Breast epithelium (tissue), 4 donors: ENCODE results near the gene INPP5K. TPM values are rescaled to one million over a fixed set of nuclear protein-coding genes. Genes with fewer than 3 reads are reported as not detected.

Experiments used
- DNase-seq, 2 donors: peaks; one replicate each; pipeline ENCODE4 v3.0.0-alpha.2; 2019; ENCODE audit warnings: low spot score in 2 of 2
- H3K27ac ChIP-seq, 2 donors: fragments of 200-600 bp; sonication (generic) in 1 of 2; one replicate each; pipeline ENCODE4 v1.5.1; 2016 to 2019; ENCODE audit warnings: mild to moderate bottlenecking in 1 of 2
- H3K27me3 ChIP-seq, 2 donors: fragments of 200-600 bp; sonication (generic) in 1 of 2; one replicate each; pipeline versions ENCODE4 v1.5.1 to v1.6.0; 2017 to 2019; ENCODE audit warnings: control low read depth in 1 of 2, mild to moderate bottlenecking in 1 of 2
- H3K36me3 ChIP-seq: fragments of 200-600 bp; one replicate; pipeline ENCODE4 v1.5.1; 2019
- H3K4me1 ChIP-seq, 2 donors: fragments of 200-600 bp; sonication (generic); one replicate each; pipeline ENCODE4 v1.5.1; 2016 to 2019; ENCODE audit warnings: control low read depth in 1 of 2
- H3K4me3 ChIP-seq, 3 donors: fragments of 200-600 bp; sonication (generic); 1 replicate in 2 of 3; 2 replicates in 1 of 3; pipeline ENCODE4 v1.5.1; 2016 to 2019; ENCODE audit warnings: mild to moderate bottlenecking in 3 of 3, moderate library complexity in 2 of 3
- H3K9me3 ChIP-seq, 2 donors: fragments of 200-600 bp; sonication (generic) in 1 of 2; one replicate each; pipeline ENCODE4 v1.5.1; 2016 to 2019; ENCODE audit warnings: control low read depth in 1 of 2
- CTCF ChIP-seq, 3 donors: fragments of 450-650 bp; IDR thresholded peaks; one replicate each; pipeline ENCODE4 v1.5.1; 2016 to 2017; ENCODE audit warnings: antibody characterized with exemption in 3 of 3, mild to moderate bottlenecking in 3 of 3, moderate library complexity in 3 of 3
- POLR2A ChIP-seq: fragments of 450-650 bp; IDR thresholded peaks from one replicate; pipeline ENCODE4 v1.6.1; 2016; ENCODE audit warnings: antibody characterized with exemption, mild to moderate bottlenecking, moderate library complexity
- POLR2AphosphoS5 ChIP-seq, 3 donors: sonication (generic); formaldehyde crosslinking; IDR thresholded peaks; one replicate each; pipeline ENCODE4 v1.6.1; 2017; ENCODE audit warnings: antibody characterized with exemption in 3 of 3
- intact Hi-C: fragments of 100-400 bp; cut with DNase I; formaldehyde crosslinking; loops from one replicate; pipeline ENCODE4 v1.15.1; 2023; ENCODE audit warnings: low total_unique reads
- total RNA-seq, 3 donors: library from RNA; depleted of rRNA; stranded (reverse); fragments of >200 nt; gene quantifications; one replicate each; pipeline ENCODE4 v1.1.0, GENCODE V29; 2016

The INPP5K gene
- total RNA-seq, 3 donors from 2014 or later = 75.2 to 177 (median 88.8) TPM

- TF ChIP-seq POLR2AphosphoS5 (IDR thresholded peaks at IDR 0.05) (no peak), CTCF (IDR thresholded peaks at IDR 0.05) (peak in 1 of 3 donors; percentile 10), POLR2A (no peak)
- no peaks in the 10 kb centered on the region for H3K27me3 ChIP-seq
- peak overlapping the region; percentile 90 to 96 for H3K27ac ChIP-seq
- no peaks in the 10 kb centered on the region for H3K9me3 ChIP-seq
- H3K36me3 ChIP-seq = no peaks in the 10 kb centered on the region
- H3K4me3 ChIP-seq = peak overlapping the region; percentile 86 to 94 (median 92)
- intact Hi-C loops = no loop called here
- no peak for DNase-seq
- H3K4me1 ChIP-seq = peaks cover 0 to 7% of the 10 kb centered on the region in 2 donors
These were observed 45.2 kb upstream of the INPP5K start for GRCh38 chr17:1561420-1562175.

GRCh38 chr17:1560858-1561355, 44.5 kb upstream of the INPP5K start:
- intact Hi-C loops = no loop called here
- Histone ChIP-seq H3K4me1 (peaks cover 0 to 7% of the 10 kb centered on the region in 2 donors), H3K4me3 (peak overlapping the region; percentile 86 to 94 (median 92)), H3K9me3 (no peaks in the 10 kb centered on the region), H3K36me3 (no peaks in the 10 kb centered on the region), H3K27ac (peak overlapping the region in 1 of 2 donors; percentile 7), H3K27me3 (no peaks in the 10 kb centered on the region)
- no peak for DNase-seq
- no peak for TF ChIP-seq POLR2A
- no peak for TF ChIP-seq POLR2AphosphoS5 (IDR thresholded peaks at IDR 0.05)
- TF ChIP-seq CTCF (IDR thresholded peaks at IDR 0.05) = no peak

- peak overlapping the region in 2 of 3 donors; percentile 3 to 92 for H3K4me3 ChIP-seq
- intact Hi-C loops = no loop called here
These were observed 43.9 kb upstream of the INPP5K start for GRCh38 chr17:1560101-1560857.

GRCh38 chr17:1559047-1560043, 42.9 kb upstream of the INPP5K start:
- Histone ChIP-seq H3K27ac (peak overlapping the region; percentile 21 to 25), H3K36me3 (no peaks in the 10 kb centered on the region), H3K4me3 (no peak overlapping the region), H3K4me1 (peaks cover 0 to 7% of the 10 kb centered on the region in 2 donors), H3K27me3 (no peaks in the 10 kb centered on the region), H3K9me3 (no peaks in the 10 kb centered on the region)
- DNase-seq = no peak
- intact Hi-C loops = no loop called here
- TF ChIP-seq POLR2A (no peak), POLR2AphosphoS5 (IDR thresholded peaks at IDR 0.05) (no peak), CTCF (IDR thresholded peaks at IDR 0.05) (no peak)

More at GRCh38 chr17:1560101-1560857, 43.9 kb upstream of the INPP5K start:
- Histone ChIP-seq H3K9me3 (no peaks in the 10 kb centered on the region), H3K27ac (peak overlapping the region; percentile 7 to 14), H3K4me1 (peaks cover 0 to 7% of the 10 kb centered on the region in 2 donors), H3K36me3 (no peaks in the 10 kb centered on the region), H3K27me3 (no peaks in the 10 kb centered on the region)
- DNase-seq = no peak
- TF ChIP-seq POLR2AphosphoS5 (IDR thresholded peaks at IDR 0.05) (no peak), CTCF (IDR thresholded peaks at IDR 0.05) (no peak), POLR2A (no peak)
